ENCODE measurements around the gene GLMP. TPM values are rescaled to one million over a fixed set of nuclear protein-coding genes. Genes with fewer than 3 reads are reported as not detected.

The GLMP gene, protein sequence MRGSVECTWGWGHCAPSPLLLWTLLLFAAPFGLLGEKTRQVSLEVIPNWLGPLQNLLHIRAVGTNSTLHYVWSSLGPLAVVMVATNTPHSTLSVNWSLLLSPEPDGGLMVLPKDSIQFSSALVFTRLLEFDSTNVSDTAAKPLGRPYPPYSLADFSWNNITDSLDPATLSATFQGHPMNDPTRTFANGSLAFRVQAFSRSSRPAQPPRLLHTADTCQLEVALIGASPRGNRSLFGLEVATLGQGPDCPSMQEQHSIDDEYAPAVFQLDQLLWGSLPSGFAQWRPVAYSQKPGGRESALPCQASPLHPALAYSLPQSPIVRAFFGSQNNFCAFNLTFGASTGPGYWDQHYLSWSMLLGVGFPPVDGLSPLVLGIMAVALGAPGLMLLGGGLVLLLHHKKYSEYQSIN
- total RNA-seq = 10 to 100 TPM; 21.9 to 49.1 (median 34.5) TPM

DNA sequence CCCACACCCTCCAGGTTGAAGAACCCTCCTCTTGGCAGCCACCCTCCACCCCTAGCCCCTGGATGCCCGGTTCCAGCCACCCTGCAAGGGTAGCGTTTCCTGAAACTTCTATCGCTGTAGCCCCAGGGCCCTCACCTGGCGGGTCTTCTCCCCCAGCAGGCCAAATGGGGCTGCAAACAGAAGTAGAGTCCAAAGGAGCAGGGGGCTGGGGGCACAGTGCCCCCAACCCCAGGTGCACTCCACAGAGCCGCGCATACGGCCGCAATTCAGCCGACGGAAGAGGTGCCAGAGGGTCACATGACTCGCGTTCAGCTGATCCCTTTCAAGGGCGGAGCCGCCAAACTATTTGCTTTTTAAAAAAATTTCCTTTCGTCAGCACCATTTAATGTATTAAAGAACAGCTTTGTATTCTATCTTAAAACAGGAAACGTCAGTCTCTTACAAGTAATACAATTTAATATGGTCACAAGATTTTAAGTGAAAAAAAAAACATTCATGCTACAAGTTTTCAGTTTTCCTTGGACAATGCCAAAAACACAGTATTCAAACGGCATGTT, at the start of gene GLMP:
GLMP (minus strand) TSS at position 289 of the 557 bp plus-strand sequence; CDS start at position 255, 34 bp downstream.
- H3K4me3 ChIP-seq (ENCODE audit: low read depth, poor library complexity, severe bottlenecking) = peak within 1 kb of the TSS; percentile 76
- intact Hi-C loops (cut with DNase I; ENCODE audit: low total_unique reads) = no loop called here
- TF ChIP-seq, protein P1, sequence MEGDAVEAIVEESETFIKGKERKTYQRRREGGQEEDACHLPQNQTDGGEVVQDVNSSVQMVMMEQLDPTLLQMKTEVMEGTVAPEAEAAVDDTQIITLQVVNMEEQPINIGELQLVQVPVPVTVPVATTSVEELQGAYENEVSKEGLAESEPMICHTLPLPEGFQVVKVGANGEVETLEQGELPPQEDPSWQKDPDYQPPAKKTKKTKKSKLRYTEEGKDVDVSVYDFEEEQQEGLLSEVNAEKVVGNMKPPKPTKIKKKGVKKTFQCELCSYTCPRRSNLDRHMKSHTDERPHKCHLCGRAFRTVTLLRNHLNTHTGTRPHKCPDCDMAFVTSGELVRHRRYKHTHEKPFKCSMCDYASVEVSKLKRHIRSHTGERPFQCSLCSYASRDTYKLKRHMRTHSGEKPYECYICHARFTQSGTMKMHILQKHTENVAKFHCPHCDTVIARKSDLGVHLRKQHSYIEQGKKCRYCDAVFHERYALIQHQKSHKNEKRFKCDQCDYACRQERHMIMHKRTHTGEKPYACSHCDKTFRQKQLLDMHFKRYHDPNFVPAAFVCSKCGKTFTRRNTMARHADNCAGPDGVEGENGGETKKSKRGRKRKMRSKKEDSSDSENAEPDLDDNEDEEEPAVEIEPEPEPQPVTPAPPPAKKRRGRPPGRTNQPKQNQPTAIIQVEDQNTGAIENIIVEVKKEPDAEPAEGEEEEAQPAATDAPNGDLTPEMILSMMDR (IDR thresholded peaks at IDR 0.05) = no peak
- no peak for TF ChIP-seq POLR2A (IDR thresholded peaks at IDR 0.05)
- peak; percentile 74 to 94 for DNase-seq (ENCODE audit: low spot score in 2 of 2)
- 0 to 1% methylated on average over 17 of the region's 17 CpGs for WGBS, 2 donors

DNA sequence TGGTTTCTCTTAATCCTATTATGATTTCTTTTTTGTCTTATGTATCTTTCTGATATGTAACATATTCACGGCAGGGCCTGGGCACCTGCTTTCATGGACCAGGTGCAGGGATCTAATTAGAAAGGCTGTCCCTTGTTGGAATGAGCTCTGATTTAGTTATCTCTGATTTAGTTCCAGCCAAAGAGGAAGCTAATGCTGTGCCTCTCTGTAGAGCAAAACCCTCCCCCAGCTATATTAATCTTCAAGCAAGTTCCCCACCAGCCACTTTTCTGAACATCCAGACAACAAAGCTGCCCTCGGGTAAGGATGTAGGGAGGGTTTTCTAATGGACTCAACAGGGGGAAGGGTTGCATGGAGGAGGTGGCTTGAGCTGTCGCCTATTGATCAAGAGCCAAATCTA, 48.9 kb upstream of the GLMP start:
- TF ChIP-seq, protein P1 (IDR thresholded peaks at IDR 0.05) = no peak
- no peak for TF ChIP-seq POLR2A (IDR thresholded peaks at IDR 0.05)
- no peak overlapping the region for H3K4me3 ChIP-seq (ENCODE audit: low read depth, poor library complexity, severe bottlenecking)
- intact Hi-C loops (cut with DNase I; ENCODE audit: low total_unique reads) = no loop called here
- 76 to 80% methylated on average over 3 of the region's 3 CpGs for WGBS, 2 donors
- DNase-seq (ENCODE audit: low spot score in 2 of 2) = no peak

DNA sequence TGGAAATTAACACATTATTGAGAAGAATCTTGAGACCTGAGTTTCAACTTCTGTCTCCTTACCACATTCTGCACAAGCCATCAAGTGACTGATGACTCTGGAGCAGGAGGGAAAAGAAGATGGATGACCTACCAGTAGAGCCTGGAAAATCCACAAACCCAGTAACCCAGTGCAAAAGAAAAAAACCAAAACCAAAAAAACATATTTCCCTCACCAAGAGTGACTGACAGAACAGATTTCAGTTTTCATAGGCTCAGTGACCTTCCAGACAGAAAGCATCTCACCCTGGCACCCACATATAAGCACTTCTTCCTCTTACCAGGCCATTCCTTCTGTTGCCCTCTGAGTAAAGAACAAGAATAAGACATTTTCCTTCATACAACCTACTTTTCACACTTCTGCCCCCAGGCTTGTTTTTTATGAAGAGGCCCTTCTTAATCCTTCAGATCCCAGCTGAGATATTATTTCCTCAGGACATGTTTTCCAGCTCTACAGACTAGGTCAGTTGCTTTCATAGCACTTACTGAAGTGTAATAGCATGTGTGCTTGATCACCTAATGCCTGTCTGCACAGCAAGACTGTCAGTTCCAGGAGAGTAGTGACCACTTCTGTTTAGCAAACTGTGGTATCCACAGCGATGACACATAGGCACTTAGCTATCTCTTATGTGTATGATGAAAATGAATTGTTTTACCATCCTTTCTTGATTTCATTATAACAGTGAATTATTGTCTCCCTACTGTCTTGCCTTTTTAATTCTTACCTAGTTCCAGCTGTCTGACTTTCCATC, 46.9 kb upstream of the GLMP start:
- DNase-seq (ENCODE audit: low spot score in 2 of 2) = no peak
- H3K4me3 ChIP-seq (ENCODE audit: low read depth, poor library complexity, severe bottlenecking) = no peak overlapping the region
- 81 to 87% methylated on average over 1 of the region's 1 CpG for WGBS, 2 donors
- intact Hi-C loops (cut with DNase I; ENCODE audit: low total_unique reads) = no loop called here
- no peak for TF ChIP-seq POLR2A (IDR thresholded peaks at IDR 0.05)
- TF ChIP-seq, protein P1 (IDR thresholded peaks at IDR 0.05) = no peak

DNA sequence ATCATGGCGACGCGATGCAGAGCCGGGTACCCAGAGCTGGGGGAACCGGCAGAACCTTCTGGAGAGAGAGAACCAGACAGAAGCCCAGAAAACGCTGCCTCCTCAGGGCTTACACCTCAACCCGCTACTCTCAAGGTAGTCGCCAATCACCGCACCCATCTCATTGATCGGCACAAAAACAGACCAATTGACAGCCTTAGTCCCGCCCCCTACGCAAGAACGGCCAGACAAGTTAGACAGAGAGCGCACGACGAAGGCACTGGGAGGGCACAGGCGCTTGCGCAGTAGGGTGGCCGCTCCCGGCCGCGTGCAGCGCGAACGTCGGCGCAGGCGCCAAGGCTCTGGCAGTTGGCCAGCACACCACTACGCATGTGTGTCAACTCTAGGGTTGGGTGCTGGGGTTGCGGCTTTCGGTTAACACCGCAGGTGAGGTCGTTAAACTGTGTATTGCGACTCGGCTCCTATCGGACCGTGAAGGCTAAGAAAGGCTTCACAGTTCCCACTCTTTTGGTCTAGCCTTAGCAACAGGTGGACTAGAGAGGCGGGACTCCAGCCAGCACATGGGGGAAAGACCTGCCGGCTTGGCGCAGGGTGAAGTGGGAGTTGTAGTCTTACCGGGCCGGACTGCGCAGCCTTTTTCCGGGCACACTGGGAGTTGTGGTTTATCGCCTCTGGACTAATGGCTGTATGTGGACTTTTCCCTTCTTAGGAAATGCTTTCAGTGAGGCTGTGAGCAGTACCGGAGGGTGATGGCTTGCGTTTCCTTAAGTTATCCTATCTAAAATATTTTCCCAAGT, 42.9 kb upstream of the GLMP start, which contains the start of the genes CCT3 and TSACC:
CCT3 (minus strand) TSS at position 113 of the 797 bp plus-strand sequence; CDS start at position 5, 108 bp downstream.
TSACC (plus strand) TSS at position 347 of the 797 bp plus-strand sequence. CDS start 1,232 bp downstream, outside the sequence.
- peak within 1 kb of the TSS; percentile 65 for H3K4me3 ChIP-seq (ENCODE audit: low read depth, poor library complexity, severe bottlenecking)
- intact Hi-C loops (cut with DNase I; ENCODE audit: low total_unique reads) = no loop called here
- DNase-seq (ENCODE audit: low spot score in 2 of 2) = peak; percentile 99 to 100
- WGBS, 2 donors = 0 to 1% methylated on average over 30 to 45 of the region's 47 CpGs
- TF ChIP-seq POLR2A (IDR thresholded peaks at IDR 0.05) = no peak
- TF ChIP-seq, protein P1 (IDR thresholded peaks at IDR 0.05) = no peak

DNA sequence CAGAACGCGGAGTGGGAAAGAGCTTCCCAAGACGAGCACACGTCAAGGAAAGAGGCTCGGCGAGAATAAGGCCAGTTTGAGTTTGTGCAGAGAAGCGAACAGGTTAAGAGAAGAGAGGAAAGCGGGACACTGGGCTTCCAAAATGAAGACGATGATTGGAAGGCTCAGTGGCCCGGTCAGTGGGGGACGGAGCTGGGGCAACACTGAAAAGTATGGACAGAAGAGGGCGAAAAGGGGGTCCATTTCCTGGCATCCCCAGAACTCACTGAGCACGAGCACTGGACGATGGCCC, 42.4 kb upstream of the GLMP start:
- intact Hi-C loops (cut with DNase I; ENCODE audit: low total_unique reads) = no loop called here
- peak overlapping the region; percentile 65 for H3K4me3 ChIP-seq (ENCODE audit: low read depth, poor library complexity, severe bottlenecking)
- no peak for DNase-seq (ENCODE audit: low spot score in 2 of 2)
- TF ChIP-seq, protein P1 (IDR thresholded peaks at IDR 0.05) = no peak
- TF ChIP-seq POLR2A (IDR thresholded peaks at IDR 0.05) = no peak
- 0 to 1% methylated on average over 14 of the region's 14 CpGs for WGBS, 2 donors
